Liver (tissue), 9 donors: ENCODE results near the gene DNAH8. TPM values are rescaled to one million over a fixed set of nuclear protein-coding genes. Genes with fewer than 3 reads are reported as not detected.

Experiments
- DNase-seq: peaks from one replicate; pipeline ENCODE4 v3.0.0-alpha.2; 2017; ENCODE audit warnings: low spot score
- H3K27ac ChIP-seq, 2 donors: one replicate each; pipeline ENCODE4 v1.7.0; 2013; ENCODE audit warnings: inconsistent platforms in 2 of 2, low read length in 2 of 2, control low read depth in 1 of 2, low read depth in 1 of 2, mild to moderate bottlenecking in 1 of 2
- H3K27me3 ChIP-seq, 4 donors: one replicate each; pipeline versions ENCODE4 v1.6.1 to v1.7.0; 2013; ENCODE audit warnings: low read length in 3 of 4, inconsistent platforms in 1 of 4, mild to moderate bottlenecking in 1 of 4, moderate library complexity in 1 of 4; ENCODE audit not compliant: control insufficient read depth in 4 of 4, insufficient read depth in 4 of 4
- H3K36me3 ChIP-seq, 4 donors: one replicate each; pipeline versions ENCODE4 v1.6.1 to v1.7.0; 2013; ENCODE audit warnings: low read length in 3 of 4, mild to moderate bottlenecking in 3 of 4, low read depth in 1 of 4, moderate library complexity in 1 of 4; ENCODE audit not compliant: control insufficient read depth in 4 of 4, insufficient read depth in 3 of 4
- H3K4me1 ChIP-seq, 4 donors: one replicate each; pipeline versions ENCODE4 v1.6.1 to v1.7.0; 2013; ENCODE audit warnings: low read length in 3 of 4, mild to moderate bottlenecking in 3 of 4, moderate library complexity in 1 of 4; ENCODE audit not compliant: control insufficient read depth in 4 of 4, insufficient read depth in 4 of 4
- H3K4me3 ChIP-seq, 3 donors: one replicate each; pipeline versions ENCODE4 v1.6.1 to v1.7.0; 2013; ENCODE audit warnings: low read length in 3 of 3, control low read depth in 1 of 3, low read depth in 1 of 3, mild to moderate bottlenecking in 1 of 3
- H3K9ac ChIP-seq, 2 donors: one replicate each; pipeline ENCODE4 v1.7.0; 2013; ENCODE audit warnings: low read length in 2 of 2, mild to moderate bottlenecking in 2 of 2, moderate library complexity in 2 of 2, control low read depth in 1 of 2, low read depth in 1 of 2
- H3K9me3 ChIP-seq, 4 donors: one replicate each; pipeline versions ENCODE4 v1.6.1 to v1.7.0; 2013; ENCODE audit warnings: low read length in 3 of 4; ENCODE audit not compliant: control insufficient read depth in 4 of 4
- EGR1 ChIP-seq, 2 donors: IDR thresholded peaks; 2 replicates each; pipeline ENCODE4 v1.6.1; 2016 to 2018; ENCODE audit warnings: antibody characterized with exemption in 2 of 2, low read depth in 2 of 2
- FOXA2 ChIP-seq: IDR thresholded peaks from 2 replicates; pipeline ENCODE4 v1.6.1; 2016; ENCODE audit warnings: antibody characterized with exemption
- GABPA ChIP-seq, 2 donors: IDR thresholded peaks in 1 of 2; conservative IDR thresholded peaks in 1 of 2; 2 replicates each; pipeline ENCODE4 v1.6.1; 2016; ENCODE audit warnings: antibody characterized with exemption in 2 of 2, mild to moderate bottlenecking in 1 of 2, moderate library complexity in 1 of 2
- JUND ChIP-seq, 2 donors: IDR thresholded peaks; 2 replicates each; pipeline ENCODE4 v1.6.1; 2016; ENCODE audit warnings: antibody characterized with exemption in 2 of 2
- NR2F2 ChIP-seq: IDR thresholded peaks from 2 replicates; pipeline ENCODE4 v1.6.1; 2016; ENCODE audit warnings: antibody characterized with exemption
- RXRA ChIP-seq, 2 donors: IDR thresholded peaks; 2 replicates each; pipeline ENCODE4 v1.6.1; 2017 to 2018; ENCODE audit warnings: antibody characterized with exemption in 2 of 2, mild to moderate bottlenecking in 1 of 2
- TAF1 ChIP-seq: conservative IDR thresholded peaks from 2 replicates; pipeline ENCODE4 v1.6.1; 2016; ENCODE audit warnings: antibody characterized with exemption, mild to moderate bottlenecking
- WGBS: extraction: QIAGEN DNeasy Blood & Tissue Kit; methylation state at CpG from one replicate; pipeline ENCODE4 v1.1.7; 2013; 5-methylcytosine and 5-hydroxymethylcytosine counted together
- polyA plus RNA-seq, 2 donors: library from polyadenylated mRNA; stranded (reverse) in 1 of 2; unstranded in 1 of 2; fragments of 200-250 nt in 1 of 2; fragments of >200 nt in 1 of 2; fragmentation: Nextera tagmentation in 1 of 2; extraction: Ambion mirVana in 1 of 2; gene quantifications; one replicate each; pipeline versions ENCODE4 v1.2.1 to v1.2.3, GENCODE V29; 2013 to 2015
- total RNA-seq, 2 donors: library from RNA; depleted of rRNA; stranded (reverse); fragments of >200 nt; gene quantifications; one replicate each; pipeline ENCODE4 v1.2.3, GENCODE V29; 2014
- TF ChIP-seq, protein P1 (sequence below): IDR thresholded peaks from 2 replicates; pipeline ENCODE4 v1.6.1; 2016; ENCODE audit warnings: antibody characterized with exemption
- TF ChIP-seq, protein P2 (sequence below): fragments of 150-350 bp; IDR thresholded peaks from 2 replicates; pipeline ENCODE4 v1.5.1; 2017; ENCODE audit warnings: improper control_type of control experiment, low read depth, low read length; ENCODE audit not compliant: missing input control
- TF ChIP-seq, protein P3 (sequence below): IDR thresholded peaks from 2 replicates; pipeline ENCODE4 v1.6.1; 2016; ENCODE audit warnings: antibody characterized with exemption, mild to moderate bottlenecking
- donor health status: healthy.
- donor health status: healthy.
- donor health status: healthy.
- donor health status: healthy.
- donor health status: healthy.

DNAH8 gene
- total and polyA plus RNA-seq, 4 donors: under 0.01 to 0.05 TPM; not detected in 2

DNA sequence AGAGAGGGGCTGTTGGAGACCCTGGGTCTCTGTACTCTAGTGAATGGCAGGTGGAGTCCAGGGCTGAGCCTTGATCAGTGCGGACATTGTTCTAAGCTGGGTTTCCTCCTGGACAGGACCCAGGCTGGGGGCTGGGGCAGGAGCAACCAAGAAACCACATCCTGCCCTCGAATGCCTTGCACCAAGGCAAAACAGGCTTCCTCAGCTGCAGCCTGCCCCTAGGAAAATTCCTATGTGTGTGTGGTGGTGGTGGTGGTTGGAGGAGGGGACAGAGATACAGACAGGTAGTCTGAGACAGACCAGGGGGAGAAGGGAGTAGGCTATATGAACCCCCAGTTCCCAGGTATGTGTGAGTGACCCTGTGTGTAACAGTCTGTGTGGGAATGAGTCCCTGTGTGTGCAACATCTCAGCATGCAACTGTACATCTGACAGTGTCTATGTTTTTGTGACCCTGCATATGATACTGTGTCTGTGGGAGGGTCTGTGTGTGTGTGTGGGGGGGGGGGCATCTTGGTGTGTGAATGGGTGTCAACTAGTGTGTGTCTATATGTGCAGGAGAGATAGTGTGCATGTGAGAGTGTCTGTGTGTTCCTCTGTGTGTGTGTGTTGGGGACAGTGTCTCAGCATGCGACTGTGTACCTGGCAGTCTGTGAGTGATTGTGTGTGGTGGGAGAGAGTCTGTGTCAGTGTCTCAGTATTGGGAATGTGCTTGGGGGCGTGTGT lies 336.4 kb downstream of the DNAH8 start:
- no peak for TF ChIP-seq GABPA (IDR thresholded peaks at IDR 0.05 in 1 of 2, conservative IDR thresholded peaks at IDR 0.05 in 1 of 2)
- TF ChIP-seq EGR1 (IDR thresholded peaks at IDR 0.05; ENCODE audit: low read depth in 2 of 2): no peak
- H3K9me3 ChIP-seq: no peaks in the 10 kb centered on the region
- DNase-seq: no peak
- no peak overlapping the region for H3K4me3 ChIP-seq
- H3K27me3 ChIP-seq: peaks cover 0 to 7% (median 4%) of the 10 kb centered on the region in 4 donors
- H3K27ac ChIP-seq: no peak overlapping the region
- H3K36me3 ChIP-seq: no peaks in the 10 kb centered on the region
- 78% methylated on average over 4 of the region's 4 CpGs for WGBS
- H3K9ac ChIP-seq: no peak overlapping the region
- H3K4me1 ChIP-seq: peaks cover 0 to 10% (median 6%) of the 10 kb centered on the region in 4 donors

DNA sequence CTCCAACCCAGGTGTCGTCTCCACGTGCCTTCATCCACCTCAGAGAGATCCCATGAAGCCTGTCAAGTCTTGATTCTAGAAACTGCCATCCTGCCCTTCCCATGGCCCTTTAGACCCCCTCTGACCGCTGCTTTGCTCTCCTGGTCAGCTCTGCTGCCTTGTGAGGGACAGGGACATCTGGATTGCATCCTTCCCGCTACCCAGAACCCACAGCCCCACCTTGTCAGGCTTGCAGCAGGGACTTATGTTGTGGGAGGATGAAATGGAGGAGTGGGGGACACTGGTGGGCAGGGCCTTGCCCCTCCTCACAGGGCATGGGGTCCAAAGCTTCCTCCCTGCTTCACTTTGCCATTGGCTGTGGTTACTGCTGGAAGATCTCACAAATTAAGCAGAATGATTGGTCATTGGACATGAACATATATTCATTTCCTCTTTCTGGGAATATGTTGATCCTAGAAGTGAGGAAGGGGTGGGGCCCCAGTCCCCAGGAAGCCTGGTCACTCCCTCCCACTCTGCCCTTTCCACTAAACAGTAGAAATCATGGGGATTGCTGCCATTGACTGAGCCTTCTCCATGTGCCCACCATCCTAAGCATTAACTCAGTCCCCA lies 338.0 kb downstream of the DNAH8 start:
- no peak overlapping the region for H3K9ac ChIP-seq
- H3K9me3 ChIP-seq: no peaks in the 10 kb centered on the region
- H3K27me3 ChIP-seq: peaks cover 0 to 2% (median 0%) of the 10 kb centered on the region in 4 donors
- no peak overlapping the region for H3K27ac ChIP-seq
- TF ChIP-seq RXRA (IDR thresholded peaks at IDR 0.05): no peak
- TF ChIP-seq, protein P1, sequence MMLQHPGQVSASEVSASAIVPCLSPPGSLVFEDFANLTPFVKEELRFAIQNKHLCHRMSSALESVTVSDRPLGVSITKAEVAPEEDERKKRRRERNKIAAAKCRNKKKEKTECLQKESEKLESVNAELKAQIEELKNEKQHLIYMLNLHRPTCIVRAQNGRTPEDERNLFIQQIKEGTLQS: no peak
- 85% methylated on average over 4 of the region's 4 CpGs for WGBS
- H3K36me3 ChIP-seq: no peaks in the 10 kb centered on the region
- peaks cover 0 to 10% (median 6%) of the 10 kb centered on the region in 4 donors for H3K4me1 ChIP-seq
- H3K4me3 ChIP-seq: no peak overlapping the region
- no peak for DNase-seq

- no peaks in the 10 kb centered on the region for H3K36me3 ChIP-seq
- no peak overlapping the region for H3K4me3 ChIP-seq
- H3K9ac ChIP-seq: no peak overlapping the region
- peaks cover 0 to 3% (median under 1%) of the 10 kb centered on the region in 4 donors for H3K4me1 ChIP-seq
- no peak overlapping the region for H3K27ac ChIP-seq
- DNase-seq: no peak
- TF ChIP-seq, protein P1: no peak
- TF ChIP-seq FOXA2: no peak
- no peak for TF ChIP-seq JUND (IDR thresholded peaks at IDR 0.05)
- TF ChIP-seq, protein P2, sequence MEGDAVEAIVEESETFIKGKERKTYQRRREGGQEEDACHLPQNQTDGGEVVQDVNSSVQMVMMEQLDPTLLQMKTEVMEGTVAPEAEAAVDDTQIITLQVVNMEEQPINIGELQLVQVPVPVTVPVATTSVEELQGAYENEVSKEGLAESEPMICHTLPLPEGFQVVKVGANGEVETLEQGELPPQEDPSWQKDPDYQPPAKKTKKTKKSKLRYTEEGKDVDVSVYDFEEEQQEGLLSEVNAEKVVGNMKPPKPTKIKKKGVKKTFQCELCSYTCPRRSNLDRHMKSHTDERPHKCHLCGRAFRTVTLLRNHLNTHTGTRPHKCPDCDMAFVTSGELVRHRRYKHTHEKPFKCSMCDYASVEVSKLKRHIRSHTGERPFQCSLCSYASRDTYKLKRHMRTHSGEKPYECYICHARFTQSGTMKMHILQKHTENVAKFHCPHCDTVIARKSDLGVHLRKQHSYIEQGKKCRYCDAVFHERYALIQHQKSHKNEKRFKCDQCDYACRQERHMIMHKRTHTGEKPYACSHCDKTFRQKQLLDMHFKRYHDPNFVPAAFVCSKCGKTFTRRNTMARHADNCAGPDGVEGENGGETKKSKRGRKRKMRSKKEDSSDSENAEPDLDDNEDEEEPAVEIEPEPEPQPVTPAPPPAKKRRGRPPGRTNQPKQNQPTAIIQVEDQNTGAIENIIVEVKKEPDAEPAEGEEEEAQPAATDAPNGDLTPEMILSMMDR: no peak
- TF ChIP-seq, protein P3, sequence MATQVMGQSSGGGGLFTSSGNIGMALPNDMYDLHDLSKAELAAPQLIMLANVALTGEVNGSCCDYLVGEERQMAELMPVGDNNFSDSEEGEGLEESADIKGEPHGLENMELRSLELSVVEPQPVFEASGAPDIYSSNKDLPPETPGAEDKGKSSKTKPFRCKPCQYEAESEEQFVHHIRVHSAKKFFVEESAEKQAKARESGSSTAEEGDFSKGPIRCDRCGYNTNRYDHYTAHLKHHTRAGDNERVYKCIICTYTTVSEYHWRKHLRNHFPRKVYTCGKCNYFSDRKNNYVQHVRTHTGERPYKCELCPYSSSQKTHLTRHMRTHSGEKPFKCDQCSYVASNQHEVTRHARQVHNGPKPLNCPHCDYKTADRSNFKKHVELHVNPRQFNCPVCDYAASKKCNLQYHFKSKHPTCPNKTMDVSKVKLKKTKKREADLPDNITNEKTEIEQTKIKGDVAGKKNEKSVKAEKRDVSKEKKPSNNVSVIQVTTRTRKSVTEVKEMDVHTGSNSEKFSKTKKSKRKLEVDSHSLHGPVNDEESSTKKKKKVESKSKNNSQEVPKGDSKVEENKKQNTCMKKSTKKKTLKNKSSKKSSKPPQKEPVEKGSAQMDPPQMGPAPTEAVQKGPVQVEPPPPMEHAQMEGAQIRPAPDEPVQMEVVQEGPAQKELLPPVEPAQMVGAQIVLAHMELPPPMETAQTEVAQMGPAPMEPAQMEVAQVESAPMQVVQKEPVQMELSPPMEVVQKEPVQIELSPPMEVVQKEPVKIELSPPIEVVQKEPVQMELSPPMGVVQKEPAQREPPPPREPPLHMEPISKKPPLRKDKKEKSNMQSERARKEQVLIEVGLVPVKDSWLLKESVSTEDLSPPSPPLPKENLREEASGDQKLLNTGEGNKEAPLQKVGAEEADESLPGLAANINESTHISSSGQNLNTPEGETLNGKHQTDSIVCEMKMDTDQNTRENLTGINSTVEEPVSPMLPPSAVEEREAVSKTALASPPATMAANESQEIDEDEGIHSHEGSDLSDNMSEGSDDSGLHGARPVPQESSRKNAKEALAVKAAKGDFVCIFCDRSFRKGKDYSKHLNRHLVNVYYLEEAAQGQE: no peak
- TF ChIP-seq NR2F2: no peak
- no peak for TF ChIP-seq TAF1
- peaks cover 0 to 2% (median 0%) of the 10 kb centered on the region in 4 donors for H3K27me3 ChIP-seq
- WGBS: 77% methylated on average over 9 of the region's 9 CpGs
- H3K9me3 ChIP-seq: no peaks in the 10 kb centered on the region
Observed at GRCh38 chr6:39053854-39054576, 338.9 kb downstream of the DNAH8 start.
